ENCODE results near the gene ING5. TPM values are rescaled to one million over a fixed set of nuclear protein-coding genes. Genes with fewer than 3 reads are reported as not detected.
A peak's percentile ranks its signal among the peaks of the same experiment; 100 is the strongest.

The ING5 gene
- total RNA-seq, 4 donors from 2014 or later: 28.1 to 43.8 (median 30.3) TPM

DNA sequence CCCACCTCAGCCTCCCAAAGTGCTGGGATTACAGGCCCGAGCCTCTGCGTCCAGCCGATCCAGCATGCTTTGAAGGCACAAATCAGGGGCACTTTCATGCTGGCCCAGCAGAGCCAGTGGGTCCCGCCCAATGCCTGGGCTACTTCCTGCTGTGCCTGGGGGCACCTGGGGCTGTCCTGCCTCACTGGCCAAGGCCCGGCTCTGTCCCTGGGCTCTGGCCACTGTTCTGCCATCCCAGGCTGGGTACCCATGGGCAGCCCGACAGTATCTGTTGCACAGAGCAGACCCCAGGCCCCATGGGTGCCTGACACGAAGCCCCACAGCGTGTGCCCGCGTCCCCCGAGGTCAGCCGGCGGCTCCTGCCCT, 68.0 kb downstream of the ING5 start:
- Histone ChIP-seq H3K9me3 (no peaks in the 10 kb centered on the region), H3K4me1 (peaks cover 0 to 18% (median 8%) of the 10 kb centered on the region in 4 donors), H3K36me3 (peaks cover 0 to 11% (median 3%) of the 10 kb centered on the region in 4 donors), H3K27ac (replicated peaks in 1 of 4) (no peak overlapping the region), H3K27me3 (peaks cover 0 to 42% (median under 1%) of the 10 kb centered on the region in 4 donors), H3K4me3 (no peak overlapping the region)
- DNase-seq (ENCODE audit: extremely low spot score): no peak
- intact Hi-C loops (cut with DNase I): no loop called here
- TF ChIP-seq, protein P1, sequence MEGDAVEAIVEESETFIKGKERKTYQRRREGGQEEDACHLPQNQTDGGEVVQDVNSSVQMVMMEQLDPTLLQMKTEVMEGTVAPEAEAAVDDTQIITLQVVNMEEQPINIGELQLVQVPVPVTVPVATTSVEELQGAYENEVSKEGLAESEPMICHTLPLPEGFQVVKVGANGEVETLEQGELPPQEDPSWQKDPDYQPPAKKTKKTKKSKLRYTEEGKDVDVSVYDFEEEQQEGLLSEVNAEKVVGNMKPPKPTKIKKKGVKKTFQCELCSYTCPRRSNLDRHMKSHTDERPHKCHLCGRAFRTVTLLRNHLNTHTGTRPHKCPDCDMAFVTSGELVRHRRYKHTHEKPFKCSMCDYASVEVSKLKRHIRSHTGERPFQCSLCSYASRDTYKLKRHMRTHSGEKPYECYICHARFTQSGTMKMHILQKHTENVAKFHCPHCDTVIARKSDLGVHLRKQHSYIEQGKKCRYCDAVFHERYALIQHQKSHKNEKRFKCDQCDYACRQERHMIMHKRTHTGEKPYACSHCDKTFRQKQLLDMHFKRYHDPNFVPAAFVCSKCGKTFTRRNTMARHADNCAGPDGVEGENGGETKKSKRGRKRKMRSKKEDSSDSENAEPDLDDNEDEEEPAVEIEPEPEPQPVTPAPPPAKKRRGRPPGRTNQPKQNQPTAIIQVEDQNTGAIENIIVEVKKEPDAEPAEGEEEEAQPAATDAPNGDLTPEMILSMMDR (IDR thresholded peaks at IDR 0.05): no peak
- no peak for TF ChIP-seq POLR2AphosphoS5 (IDR thresholded peaks at IDR 0.05)
- no peak for TF ChIP-seq EP300 (IDR thresholded peaks at IDR 0.05)
- 87% methylated on average over 3 of the region's 13 CpGs for WGBS

DNA sequence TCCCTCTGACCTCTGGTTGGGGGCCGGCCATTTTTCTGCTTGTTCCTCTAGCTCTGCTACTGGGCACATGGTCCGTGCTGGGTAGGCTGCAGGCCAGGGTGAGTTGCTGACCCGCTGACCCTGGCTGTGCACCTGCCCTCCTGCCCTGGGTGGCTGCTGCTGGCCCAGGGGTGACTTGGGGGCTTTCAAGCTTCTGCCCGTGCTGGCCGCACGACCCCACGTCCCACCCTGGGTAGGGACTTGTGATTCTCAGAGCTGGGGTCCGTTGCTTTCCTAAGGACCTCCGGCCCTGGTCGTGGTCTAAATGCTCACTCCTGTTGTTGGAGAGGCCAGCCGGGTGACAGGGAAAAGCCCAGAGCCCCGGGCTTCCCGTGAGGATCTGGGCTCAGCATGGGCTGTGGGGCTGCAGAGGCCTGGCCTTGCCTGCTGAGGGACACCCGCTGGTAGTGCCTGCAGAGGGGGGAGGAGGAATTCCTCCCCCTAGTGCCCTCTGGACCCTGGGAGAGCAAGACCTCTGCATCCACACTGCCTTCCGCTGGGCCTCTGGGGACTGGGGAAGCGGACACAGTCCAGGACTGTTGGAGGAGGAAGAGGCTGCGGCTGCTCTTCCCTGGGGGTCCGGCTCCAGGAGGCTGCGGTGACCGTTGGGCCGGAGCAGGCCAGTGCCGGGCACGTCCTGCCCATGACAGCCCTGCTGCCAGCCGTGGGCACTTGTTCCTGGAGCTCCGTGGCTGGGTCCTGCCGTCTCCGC, 68.5 kb downstream of the ING5 start:
- H3K27ac ChIP-seq (replicated peaks in 1 of 4): no peak overlapping the region
- intact Hi-C loops (cut with DNase I): no loop called here
- no peaks in the 10 kb centered on the region for H3K9me3 ChIP-seq
- H3K4me3 ChIP-seq: no peak overlapping the region
- WGBS: 53% methylated on average over 5 of the region's 27 CpGs
- DNase-seq (ENCODE audit: extremely low spot score): no peak
- H3K4me1 ChIP-seq: peaks cover 0 to 18% (median 9%) of the 10 kb centered on the region in 4 donors
- peaks cover 0 to 47% (median 3%) of the 10 kb centered on the region in 4 donors for H3K27me3 ChIP-seq
- H3K36me3 ChIP-seq: peaks cover 0 to 11% (median 3%) of the 10 kb centered on the region in 4 donors
- TF ChIP-seq, protein P1 (IDR thresholded peaks at IDR 0.05): no peak
- no peak for TF ChIP-seq POLR2AphosphoS5 (IDR thresholded peaks at IDR 0.05)
- no peak for TF ChIP-seq POLR2A (IDR thresholded peaks at IDR 0.05; ENCODE audit: low read depth)
- TF ChIP-seq EP300 (IDR thresholded peaks at IDR 0.05): no peak

DNA sequence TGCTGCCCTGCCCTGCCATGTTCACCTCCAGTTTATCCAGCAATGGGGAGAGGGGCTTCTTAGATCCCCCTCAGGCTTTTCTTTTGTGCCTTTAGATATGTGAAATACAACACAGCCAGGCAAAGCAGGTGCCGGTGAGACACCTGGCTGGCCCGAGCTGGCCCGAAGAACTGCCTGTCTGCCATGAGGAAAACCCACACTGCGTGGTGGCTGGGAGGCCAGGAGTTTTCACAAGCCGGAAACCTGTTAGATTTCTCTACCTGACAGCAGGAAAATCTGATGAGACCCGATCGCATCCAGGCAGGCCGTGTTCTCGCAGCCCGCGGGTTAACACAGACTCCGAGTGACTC, 69.1 kb downstream of the ING5 start:
- H3K27me3 ChIP-seq: peaks cover 0 to 53% (median 7%) of the 10 kb centered on the region in 4 donors
- peaks cover 0 to 11% (median 3%) of the 10 kb centered on the region in 4 donors for H3K36me3 ChIP-seq
- no peaks in the 10 kb centered on the region for H3K9me3 ChIP-seq
- H3K4me3 ChIP-seq: no peak overlapping the region
- no peak for DNase-seq (ENCODE audit: extremely low spot score)
- H3K4me1 ChIP-seq: peaks cover 0 to 18% (median 9%) of the 10 kb centered on the region in 4 donors
- TF ChIP-seq EP300 (IDR thresholded peaks at IDR 0.05) (no peak), POLR2A (IDR thresholded peaks at IDR 0.05; ENCODE audit: low read depth) (no peak), POLR2AphosphoS5 (IDR thresholded peaks at IDR 0.05) (no peak)
- TF ChIP-seq, protein P1 (IDR thresholded peaks at IDR 0.05): no peak
- intact Hi-C loops (cut with DNase I): no loop called here
- 96% methylated on average over 5 of the region's 12 CpGs for WGBS
- no peak overlapping the region for H3K27ac ChIP-seq (replicated peaks in 1 of 4)

DNA sequence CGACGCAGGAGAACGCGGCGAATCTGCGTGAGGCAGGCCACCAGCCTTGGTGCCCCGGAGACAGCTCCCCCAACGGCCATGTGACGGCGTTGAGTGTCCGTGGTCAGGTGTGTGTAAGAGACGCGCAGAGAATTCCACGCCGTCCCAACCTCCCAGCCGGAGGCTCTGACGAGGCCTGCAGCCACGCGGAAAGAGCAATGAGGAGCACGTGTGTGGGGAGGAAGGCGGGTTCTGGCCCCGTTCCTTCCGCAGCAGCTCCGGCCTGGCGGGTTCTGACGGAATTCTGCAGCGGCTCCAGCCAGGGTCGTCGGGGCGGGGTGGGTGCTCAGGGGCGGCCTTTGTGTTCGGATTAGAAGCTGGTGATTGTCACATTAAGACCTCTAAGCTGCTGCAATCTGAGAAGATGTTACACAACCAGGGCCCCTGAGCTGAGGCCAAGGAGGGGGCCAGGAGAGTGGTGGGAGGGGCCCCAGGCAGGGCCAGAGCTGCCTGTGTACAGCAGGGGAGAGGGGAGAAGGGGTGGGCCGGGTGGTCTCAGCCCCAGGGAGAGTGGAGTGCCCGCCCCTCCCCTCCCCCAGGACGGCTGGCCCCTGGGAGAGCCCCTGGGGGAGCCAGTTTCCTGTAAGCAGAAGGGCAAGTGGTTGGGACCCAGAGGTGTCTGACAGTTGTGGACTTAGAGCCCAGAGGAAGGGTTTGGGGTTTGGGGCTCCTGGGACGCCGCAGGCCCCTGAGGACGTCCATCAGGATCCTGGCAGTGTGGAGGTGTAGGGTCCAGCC, 69.6 kb downstream of the ING5 start:
- H3K27me3 ChIP-seq: peaks cover 0 to 58% (median 7%) of the 10 kb centered on the region in 4 donors
- no peak for DNase-seq (ENCODE audit: extremely low spot score)
- TF ChIP-seq POLR2A (IDR thresholded peaks at IDR 0.05; ENCODE audit: low read depth) (no peak), POLR2AphosphoS5 (IDR thresholded peaks at IDR 0.05) (peak in 1 of 2 donors; percentile 8)
- WGBS: 59% methylated on average over 4 of the region's 38 CpGs
- H3K9me3 ChIP-seq: no peaks in the 10 kb centered on the region
- H3K4me3 ChIP-seq: no peak overlapping the region
- H3K27ac ChIP-seq (replicated peaks in 1 of 4): no peak overlapping the region
- H3K36me3 ChIP-seq: peaks cover 0 to 11% (median 3%) of the 10 kb centered on the region in 4 donors
- intact Hi-C loops (cut with DNase I): no loop called here
- peaks cover 0 to 18% (median 9%) of the 10 kb centered on the region in 4 donors for H3K4me1 ChIP-seq

DNA sequence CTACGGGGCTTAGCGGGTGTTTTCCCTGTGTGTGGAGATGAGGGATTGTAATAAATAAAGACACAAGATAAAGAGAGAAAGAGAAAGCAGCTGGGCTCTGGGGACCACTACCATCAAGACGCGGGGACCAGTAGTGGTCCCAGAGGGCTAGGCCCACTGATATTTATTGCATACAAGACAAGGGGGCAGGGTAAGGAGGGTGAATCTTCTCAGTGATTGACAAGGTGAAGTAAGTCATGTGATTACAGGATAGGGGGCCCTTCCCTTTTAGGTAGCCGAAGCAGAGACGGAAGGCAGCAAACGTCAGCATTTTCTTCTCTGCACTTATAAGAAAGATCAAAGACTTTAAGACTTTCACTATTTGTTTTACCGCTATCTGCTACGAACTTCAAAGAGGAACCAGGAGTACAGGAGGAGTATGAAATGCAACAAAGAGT, 70.2 kb downstream of the ING5 start:
- no peak for TF ChIP-seq EP300 (IDR thresholded peaks at IDR 0.05)
- TF ChIP-seq, protein P1 (IDR thresholded peaks at IDR 0.05): no peak
- no peak for TF ChIP-seq POLR2A (IDR thresholded peaks at IDR 0.05; ENCODE audit: low read depth)
- TF ChIP-seq POLR2AphosphoS5 (IDR thresholded peaks at IDR 0.05): no peak
- Histone ChIP-seq H3K27ac (replicated peaks in 1 of 4) (no peak overlapping the region), H3K9me3 (no peaks in the 10 kb centered on the region), H3K4me1 (peaks cover 0 to 18% (median 9%) of the 10 kb centered on the region in 4 donors), H3K36me3 (peaks cover 0 to 11% (median 3%) of the 10 kb centered on the region in 4 donors), H3K4me3 (no peak overlapping the region), H3K27me3 (peaks cover 0 to 65% (median 7%) of the 10 kb centered on the region in 4 donors)
- 51% methylated on average over 9 of the region's 9 CpGs for WGBS
- no peak for DNase-seq (ENCODE audit: extremely low spot score)
- intact Hi-C loops (cut with DNase I): no loop called here
